HG02885 (cell line): ENCODE results near the gene MCEMP1.

Experiments
- ATAC-seq: cut with Tn5 transposase; IDR thresholded peaks from one replicate; pipeline ENCODE4 v1.9.1; 2021; ENCODE audit warnings: mild to moderate bottlenecking; ENCODE audit not compliant: unreplicated experiment, poor library complexity

Gene MCEMP1

GRCh38 chr19:7718668-7719067 lies 41.8 kb downstream of the MCEMP1 start:
- no peak for ATAC-seq

- no peak for ATAC-seq
These were observed 43.5 kb downstream of the MCEMP1 start for GRCh38 chr19:7720351-7720750.

GRCh38 chr19:7722231-7722651 lies 45.4 kb downstream of the MCEMP1 start:
- ATAC-seq, result no peak

- no peak for ATAC-seq
These were observed 48.9 kb downstream of the MCEMP1 start for GRCh38 chr19:7725791-7726190.

- no peak for ATAC-seq
These were observed 52.3 kb downstream of the MCEMP1 start for GRCh38 chr19:7729211-7729610.
